ENCODE data around the gene DNM1L.
A peak's percentile ranks its signal among the peaks of the same experiment; 100 is the strongest.

The DNM1L gene

GRCh38 chr12:32756476-32757066 lies 77.5 kb downstream of the DNM1L start:
- DNase-seq: no peak

GRCh38 chr12:32757157-32757556 lies 78.1 kb downstream of the DNM1L start:
- DNase-seq: no peak

DNA sequence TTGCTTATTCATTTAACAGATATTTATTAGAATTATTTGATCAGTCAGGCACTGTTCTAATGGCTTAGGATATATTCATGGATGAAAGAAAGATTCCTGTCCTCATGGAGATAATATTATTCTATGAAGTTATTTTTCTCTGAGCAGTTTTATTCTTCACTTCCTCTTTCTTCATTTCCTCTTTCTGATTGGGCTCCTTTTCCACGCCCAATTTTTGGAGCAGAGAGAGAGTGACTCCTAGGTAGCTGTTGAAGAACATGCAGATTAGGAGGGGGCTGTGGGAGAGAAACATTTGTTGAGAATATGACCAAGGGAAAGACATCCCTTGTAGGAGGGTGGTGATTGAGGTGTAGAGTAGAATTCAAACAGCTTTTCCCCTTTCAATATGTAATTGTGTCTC lies 82.6 kb downstream of the DNM1L start:
- DNase-seq: no peak

GRCh38 chr12:32765906-32766305 lies 86.8 kb downstream of the DNM1L start:
- DNase-seq: no peak

DNA sequence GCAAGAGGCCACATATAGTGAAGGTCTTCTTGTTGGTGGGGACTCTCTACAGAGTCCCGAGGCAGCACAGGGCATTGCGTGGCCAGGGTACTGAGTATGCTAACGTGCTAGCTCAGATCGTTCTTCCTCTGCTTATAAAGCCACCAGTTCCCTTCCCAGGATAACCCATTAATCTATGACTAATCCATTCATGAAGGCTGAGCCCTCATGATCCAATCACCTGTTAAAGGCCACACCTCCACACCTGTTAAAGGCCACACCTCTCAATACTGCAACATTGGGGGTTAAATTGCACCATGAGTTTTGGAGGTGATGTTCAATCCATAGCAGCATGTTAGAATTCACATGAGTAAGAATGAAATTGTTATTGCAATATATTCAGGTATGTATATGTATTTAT lies 89.4 kb downstream of the DNM1L start:
- no peak for DNase-seq

DNA sequence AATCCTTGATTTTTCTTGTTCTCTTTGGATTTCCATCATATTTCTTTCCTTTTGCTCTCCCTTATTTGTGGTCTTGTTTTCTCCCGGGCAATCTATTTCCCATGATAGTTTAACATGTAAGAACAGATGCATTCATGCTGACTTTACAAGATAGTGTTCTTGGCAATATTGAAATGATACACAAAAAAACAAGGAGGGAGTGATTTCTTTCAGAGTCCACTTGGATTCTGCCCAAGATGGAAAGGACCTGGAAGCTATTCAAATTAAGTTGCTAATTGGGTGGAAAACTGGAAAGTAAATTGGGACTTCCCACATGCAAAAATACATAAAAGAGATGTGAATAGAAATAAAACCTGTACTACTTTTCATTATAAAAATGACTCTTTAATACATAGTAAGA lies 91.0 kb downstream of the DNM1L start:
- DNase-seq: no peak

DNA sequence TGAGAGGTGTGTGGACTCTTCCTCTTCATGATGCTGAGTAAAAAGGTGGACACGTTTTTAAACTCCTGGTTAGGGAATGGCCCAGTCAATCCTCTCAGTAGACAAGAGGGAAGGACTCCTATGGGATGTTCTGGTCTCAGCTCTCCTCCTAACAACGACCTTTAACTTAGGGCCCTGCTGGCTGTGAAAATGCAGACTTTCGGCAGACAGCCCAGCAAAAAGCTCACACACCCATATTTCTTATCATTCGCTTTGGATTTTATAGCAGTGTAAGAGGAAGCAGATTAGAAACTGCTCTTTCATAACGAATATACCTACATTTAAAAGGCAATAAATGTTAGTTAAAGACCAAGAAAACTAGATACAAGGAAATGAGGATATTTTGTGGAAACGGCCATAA lies 94.6 kb downstream of the DNM1L start:
- no peak for DNase-seq

DNA sequence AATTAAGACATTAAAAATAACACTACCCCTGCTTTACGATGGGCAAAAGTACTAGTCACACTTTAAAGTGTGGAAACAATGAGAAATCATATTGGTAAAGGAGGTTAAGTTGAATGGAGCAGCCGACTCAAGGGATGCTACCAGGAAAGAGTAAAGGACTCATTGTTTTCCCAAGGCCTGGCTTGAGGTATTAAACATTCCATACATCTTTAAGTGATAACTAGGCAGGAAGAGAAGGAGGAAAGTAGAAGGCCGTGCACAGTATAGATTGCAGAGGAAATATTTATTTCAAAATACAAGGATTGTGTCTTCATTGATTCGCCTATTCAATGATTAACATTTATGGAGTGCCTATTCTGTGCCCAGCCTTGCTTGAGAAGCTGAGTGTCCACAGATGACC lies 97.2 kb downstream of the DNM1L start:
- DNase-seq: no peak

- no peak for DNase-seq
These were observed 98.1 kb downstream of the DNM1L start for GRCh38 chr12:32777159-32777558.

- DNase-seq: no peak
These were observed 98.6 kb downstream of the DNM1L start for GRCh38 chr12:32777691-32778175.

DNA sequence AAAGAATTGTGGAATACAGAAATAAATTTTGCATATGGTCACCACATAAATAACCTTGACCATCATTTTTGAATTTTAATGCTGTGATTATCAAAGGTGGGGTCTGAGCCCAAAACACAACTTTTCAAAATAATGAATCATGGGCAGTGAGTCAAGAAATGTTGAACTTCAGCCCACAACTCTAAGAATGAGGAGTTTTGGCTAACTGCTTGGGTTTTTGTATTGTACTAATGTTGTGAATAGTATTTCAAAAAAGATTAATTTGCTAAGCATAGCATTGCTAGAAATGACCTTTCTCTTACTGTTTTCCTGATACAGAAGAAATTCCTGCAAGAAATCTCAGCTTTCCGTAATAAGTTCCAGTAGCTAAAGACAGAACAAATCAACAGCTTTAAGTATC lies 101.0 kb downstream of the DNM1L start:
- peak; percentile 2 for DNase-seq

GRCh38 chr12:32783029-32783428 lies 103.9 kb downstream of the DNM1L start:
- no peak for DNase-seq

GRCh38 chr12:32785557-32785956 lies 106.5 kb downstream of the DNM1L start:
- no peak for DNase-seq

GRCh38 chr12:32788405-32788804 lies 109.3 kb downstream of the DNM1L start:
- no peak for DNase-seq

DNA sequence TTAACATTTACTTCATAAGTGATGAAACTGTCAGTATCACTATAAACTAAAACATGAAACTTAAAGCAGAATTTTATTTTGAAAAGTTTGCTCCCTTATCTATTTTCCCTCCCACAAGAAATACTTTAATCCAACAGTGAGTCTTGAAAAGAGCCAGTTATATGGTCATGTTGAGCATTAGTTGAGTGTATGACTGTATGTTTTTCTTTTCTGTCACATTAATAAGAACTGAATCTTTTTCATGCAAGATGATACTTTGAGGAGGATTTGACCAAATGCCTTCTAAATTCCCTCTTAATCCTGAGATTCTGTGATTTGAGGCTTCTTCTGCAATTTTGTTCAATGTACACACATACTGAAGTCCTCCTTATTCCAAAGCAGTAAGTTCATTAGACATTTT lies 110.3 kb downstream of the DNM1L start:
- no peak for DNase-seq

DNA sequence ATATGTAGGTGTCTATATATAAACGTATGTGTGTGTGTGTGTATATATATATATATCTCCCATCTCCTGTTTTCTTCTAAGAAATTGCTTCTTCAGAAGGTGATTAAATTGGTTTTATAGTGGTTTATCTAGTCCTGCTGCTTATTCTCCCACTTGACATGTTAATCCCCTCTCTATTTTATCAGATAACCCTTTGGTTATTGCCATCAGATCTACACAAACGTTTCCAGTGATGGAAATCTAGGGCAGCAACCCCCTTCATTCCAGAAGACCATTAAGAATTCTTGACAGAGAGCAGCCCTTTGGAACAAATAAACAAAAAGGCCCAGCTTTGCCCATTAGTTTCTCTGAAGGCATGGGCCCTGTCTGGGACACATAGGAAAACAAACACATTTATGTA lies 110.8 kb downstream of the DNM1L start:
- no peak for DNase-seq

DNA sequence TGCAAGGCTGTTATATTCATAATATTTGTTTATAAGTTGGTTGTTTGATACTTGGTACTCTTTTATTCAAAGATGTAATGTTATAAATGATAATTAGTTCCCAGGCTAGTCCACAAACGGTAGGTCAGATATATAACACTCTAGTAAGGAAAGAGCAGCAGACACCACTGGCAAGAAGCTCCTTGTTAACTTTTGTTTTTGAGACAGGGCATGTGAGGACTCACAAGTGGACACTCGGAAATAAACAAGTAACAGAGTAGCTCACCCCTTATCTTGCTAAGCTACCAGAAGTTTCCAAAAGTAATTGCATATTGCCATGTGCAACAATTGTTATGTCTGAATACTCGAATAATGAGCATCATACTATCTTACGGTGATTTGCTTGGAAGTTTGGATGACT lies 115.2 kb downstream of the DNM1L start:
- no peak for DNase-seq

Data from fibroblast of skin of abdomen (primary cell).